Activated CD8-positive, alpha-beta T cell treated with anti-CD3 and anti-CD28 coated beads, Interleukin-2, amount 10 ng/mL, durations not matched to agents 7 days and 5 days (primary cell): ENCODE results near the gene PIAS3. TPM values are rescaled to one million over a fixed set of nuclear protein-coding genes. Genes with fewer than 3 reads are reported as not detected.

Experiments used
- ATAC-seq: fragments of 150-1000 bp; cut with Tn5 transposase; one replicate; pipeline ENCODE4 v1.10.0; 2021; ENCODE audit warnings: moderate library complexity
- CTCF ChIA-PET: fragments of 350-600 bp; sonication (Branson Sonifier 250); formaldehyde crosslinking; loops from one replicate; lab custom pipeline; 2021; ENCODE audit warnings: antibody characterized with exemption; lab: Charles Lee
- POLR2A ChIA-PET: fragments of 350-600 bp; sonication (Branson Sonifier 250); formaldehyde crosslinking; loops from one replicate; lab custom pipeline; 2021; ENCODE audit warnings: antibody characterized with exemption; lab: Charles Lee
- DNase-seq: peaks from one replicate; pipeline ENCODE4 v3.0.0-alpha.2; 2020
- H3K27ac Mint-ChIP-seq: one replicate; pipeline ENCODE4 v1.8.0; 2021; ENCODE audit warnings: mild to moderate bottlenecking, mixed read lengths
- H3K27me3 Mint-ChIP-seq: one replicate; pipeline ENCODE4 v1.8.0; 2021; ENCODE audit warnings: low read depth, mixed read lengths
- H3K36me3 Mint-ChIP-seq: one replicate; pipeline ENCODE4 v1.8.0; 2021; ENCODE audit warnings: low read depth, mixed read lengths
- H3K4me1 Mint-ChIP-seq: one replicate; pipeline ENCODE4 v1.8.0; 2021; ENCODE audit warnings: low read depth, mixed read lengths
- H3K4me3 Mint-ChIP-seq: one replicate; pipeline ENCODE4 v1.8.0; 2021; ENCODE audit warnings: mild to moderate bottlenecking, mixed read lengths
- H3K9me3 Mint-ChIP-seq: one replicate; pipeline ENCODE4 v1.8.0; 2022; ENCODE audit warnings: mixed read lengths; ENCODE audit not compliant: insufficient read depth
- total RNA-seq, 2 experiments: library from RNA; stranded (reverse); gene quantifications; one replicate each; pipeline ENCODE4 v1.2.3, GENCODE V29; 2021

PIAS3 gene
- total RNA-seq, 2 experiments from 2014 or later: 19.8 to 23.7 TPM

GRCh38 chr1:145891587-145892485, 33.0 kb upstream of the PIAS3 start:
- Mint-ChIP-seq H3K4me3 (no peak overlapping the region), H3K27ac (peak overlapping the region; percentile 40), H3K27me3 (no peaks in the 10 kb centered on the region), H3K9me3 (no peaks in the 10 kb centered on the region), H3K36me3 (no peaks in the 10 kb centered on the region), H3K4me1 (peaks cover 1% of the 10 kb centered on the region)
- DNase-seq (peak; percentile 62), ATAC-seq (peak; percentile 78)
- CTCF ChIA-PET: interaction anchor here (0.8 to 4.7 kb wide), 33 partner anchors 8 to 140 kb away, joined by 3 to 41 read pairs (median 6); partner anchors contain the start of genes ANKRD34A, ITGA10, LIX1L and NUDT17
- POLR2A ChIA-PET: interaction anchor here (0.9 to 1.2 kb wide), 2 partner anchors 19 to 32 kb away, joined by 3 read pairs; no protein-coding TSS in a partner anchor

- Mint-ChIP-seq H3K4me3 (no peak overlapping the region), H3K27ac (no peak overlapping the region), H3K4me1 (peaks cover 5% of the 10 kb centered on the region), H3K36me3 (no peaks in the 10 kb centered on the region), H3K27me3 (no peaks in the 10 kb centered on the region), H3K9me3 (no peaks in the 10 kb centered on the region)
- ATAC-seq: no peak
- ChIA-PET CTCF (interaction anchor here (0.8 to 4.7 kb wide), 24 partner anchors 8 to 126 kb away, joined by 3 to 41 read pairs (median 8); partner anchors contain the start of genes ANKRD34A, ITGA10, LIX1L and NUDT17), POLR2A (interaction anchor here (0.9 to 1.2 kb wide), 2 partner anchors 20 to 32 kb away, joined by 3 read pairs; no protein-coding TSS in a partner anchor)
- DNase-seq: no peak
Measured at GRCh38 chr1:145891143-145891542, 32.3 kb upstream of the PIAS3 start.

GRCh38 chr1:145889722-145890121, 30.8 kb upstream of the PIAS3 start:
- no peak for DNase-seq
- Mint-ChIP-seq H3K27me3 (peaks cover 7% of the 10 kb centered on the region), H3K4me1 (peaks cover 13% of the 10 kb centered on the region), H3K9me3 (no peaks in the 10 kb centered on the region), H3K36me3 (no peaks in the 10 kb centered on the region), H3K4me3 (no peak overlapping the region), H3K27ac (no peak overlapping the region)
- ChIA-PET CTCF (interaction anchor here (0.7 to 4.7 kb wide), 3 partner anchors 17 to 43 kb away, joined by 3 to 41 read pairs (median 3); partner anchors contain the start of gene NUDT17), POLR2A (no interaction called here)
- no peak for ATAC-seq

- Mint-ChIP-seq H3K4me1 (peaks cover 14% of the 10 kb centered on the region), H3K27me3 (peaks cover 24% of the 10 kb centered on the region), H3K9me3 (no peaks in the 10 kb centered on the region), H3K4me3 (no peak overlapping the region), H3K36me3 (no peaks in the 10 kb centered on the region), H3K27ac (no peak overlapping the region)
- ATAC-seq (no peak), DNase-seq (no peak)
- ChIA-PET POLR2A (interaction anchor here (1.1 to 1.6 kb wide), 2 partner anchors 29 to 31 kb away, joined by 4 to 7 read pairs; partner anchors contain the start of genes PEX11B and PIAS3), CTCF (interaction anchor here (1.4 to 6.2 kb wide), 2 partner anchors 29 to 41 kb away, joined by 3 to 49 read pairs; partner anchors contain the start of genes NUDT17 and PIAS3)
Measured at GRCh38 chr1:145887631-145888030, 28.8 kb upstream of the PIAS3 start.

- Mint-ChIP-seq H3K4me1 (peaks cover 14% of the 10 kb centered on the region), H3K4me3 (peak overlapping the region; percentile 54), H3K27ac (peak overlapping the region; percentile 2), H3K9me3 (no peaks in the 10 kb centered on the region), H3K36me3 (no peaks in the 10 kb centered on the region), H3K27me3 (peaks cover 26% of the 10 kb centered on the region)
- DNase-seq (no peak), ATAC-seq (no peak)
- POLR2A ChIA-PET: interaction anchor here (1.6 kb wide), 1 partner anchor 28 kb away, joined by 7 read pairs; the partner anchor contains the start of gene PIAS3
- CTCF ChIA-PET: interaction anchor here (1.4 to 6.2 kb wide), 2 partner anchors 28 to 40 kb away, joined by 3 to 49 read pairs; partner anchors contain the start of genes NUDT17 and PIAS3
Measured at GRCh38 chr1:145886816-145887215, 27.9 kb upstream of the PIAS3 start.

GRCh38 chr1:145886390-145886789, 27.5 kb upstream of the PIAS3 start:
- DNase-seq (no peak), ATAC-seq (no peak)
- peaks cover 28% of the 10 kb centered on the region for H3K27me3 Mint-ChIP-seq
- no peaks in the 10 kb centered on the region for H3K36me3 Mint-ChIP-seq
- ChIA-PET CTCF (interaction anchor here (1.2 to 6.2 kb wide), 3 partner anchors 15 to 40 kb away, joined by 3 to 49 read pairs (median 3); partner anchors contain the start of genes NUDT17 and PIAS3), POLR2A (interaction anchor here (1.6 kb wide), 1 partner anchor 28 kb away, joined by 7 read pairs; the partner anchor contains the start of gene PIAS3)
- H3K4me3 Mint-ChIP-seq: peak overlapping the region; percentile 81
- H3K27ac Mint-ChIP-seq: no peak overlapping the region
- H3K9me3 Mint-ChIP-seq: no peaks in the 10 kb centered on the region
- peaks cover 14% of the 10 kb centered on the region for H3K4me1 Mint-ChIP-seq

GRCh38 chr1:145885738-145886287, 26.9 kb upstream of the PIAS3 start, which contains the start of gene ANKRD35:
Gene ANKRD35 (minus strand): TSS chr1:145885866. CDS start chr1:145885758, 108 bp downstream.
- no peak within 1 kb of the TSS for H3K27ac Mint-ChIP-seq
- ChIA-PET CTCF (interaction anchor here (1.2 to 6.2 kb wide), 4 partner anchors 14 to 39 kb away, joined by 3 to 49 read pairs (median 7); partner anchors contain the start of genes NUDT17 and PIAS3), POLR2A (interaction anchor here (1.0 kb wide), 1 partner anchor 12 kb away, joined by 3 read pairs; no protein-coding TSS in a partner anchor)
- peaks cover 31% of the 10 kb centered on the region for H3K27me3 Mint-ChIP-seq
- no peaks in the 10 kb centered on the region for H3K36me3 Mint-ChIP-seq
- H3K9me3 Mint-ChIP-seq: no peaks in the 10 kb centered on the region
- peaks cover 14% of the 10 kb centered on the region for H3K4me1 Mint-ChIP-seq
- DNase-seq: peak; percentile 94
- ATAC-seq: peak; percentile 100
- peak within 1 kb of the TSS; percentile 81 for H3K4me3 Mint-ChIP-seq

GRCh38 chr1:145884675-145885074, 25.8 kb upstream of the PIAS3 start:
- no peaks in the 10 kb centered on the region for H3K9me3 Mint-ChIP-seq
- H3K27me3 Mint-ChIP-seq: peaks cover 31% of the 10 kb centered on the region
- H3K36me3 Mint-ChIP-seq: no peaks in the 10 kb centered on the region
- H3K4me1 Mint-ChIP-seq: peaks cover 14% of the 10 kb centered on the region
- CTCF ChIA-PET: interaction anchor here (1.3 to 6.2 kb wide), 2 partner anchors 26 to 38 kb away, joined by 8 to 49 read pairs; partner anchors contain the start of genes NUDT17 and PIAS3
- POLR2A ChIA-PET: interaction anchor here (1.0 kb wide), 1 partner anchor 11 kb away, joined by 3 read pairs; no protein-coding TSS in a partner anchor
- no peak overlapping the region for H3K27ac Mint-ChIP-seq
- DNase-seq: no peak
- peak overlapping the region; percentile 81 for H3K4me3 Mint-ChIP-seq
- ATAC-seq: no peak

- Mint-ChIP-seq H3K36me3 (no peaks in the 10 kb centered on the region), H3K9me3 (no peaks in the 10 kb centered on the region), H3K27ac (no peak overlapping the region), H3K4me1 (peaks cover 1% of the 10 kb centered on the region), H3K4me3 (no peak overlapping the region), H3K27me3 (peaks cover 32% of the 10 kb centered on the region)
- CTCF ChIA-PET: interaction anchor here (1.1 to 3.7 kb wide), 6 partner anchors 8 to 34 kb away, joined by 3 to 26 read pairs (median 12); partner anchors contain the start of genes ITGA10, NUDT17 and PIAS3
- POLR2A ChIA-PET: interaction anchor here (0.6 kb wide), 1 partner anchor 154 kb away, joined by 4 read pairs; no protein-coding TSS in a partner anchor
- ATAC-seq (no peak), DNase-seq (no peak)
Measured at GRCh38 chr1:145879775-145880174, 20.9 kb upstream of the PIAS3 start.

GRCh38 chr1:145878724-145879123, 19.8 kb upstream of the PIAS3 start:
- Mint-ChIP-seq H3K27me3 (peaks cover 24% of the 10 kb centered on the region), H3K4me3 (no peak overlapping the region), H3K36me3 (no peaks in the 10 kb centered on the region), H3K4me1 (no peaks in the 10 kb centered on the region), H3K27ac (no peak overlapping the region), H3K9me3 (no peaks in the 10 kb centered on the region)
- POLR2A ChIA-PET: interaction anchor here (1.1 to 1.3 kb wide), 2 partner anchors 51 to 80 kb away, joined by 3 to 5 read pairs; partner anchors contain the start of gene LIX1L
- CTCF ChIA-PET: interaction anchor here (1.1 to 3.7 kb wide), 4 partner anchors 13 to 33 kb away, joined by 4 to 26 read pairs (median 10); partner anchors contain the start of genes ITGA10, NUDT17 and PIAS3
- ATAC-seq (no peak), DNase-seq (no peak)
